Measurements from ENCODE around the gene MAP7D2.

- TF ChIP-seq MXI1 (IDR thresholded peaks at IDR 0.05; ENCODE audit: borderline replicate concordance, low read depth, low read length) (no peak), RCOR1 (IDR thresholded peaks at IDR 0.05; ENCODE audit: insufficient replicate concordance, low read length) (no peak), CHD1 (IDR thresholded peaks at IDR 0.05; ENCODE audit: low read depth, low read length) (no peak), CEBPB (IDR thresholded peaks at IDR 0.05; ENCODE audit: low read depth, low read length) (no peak), RAD21 (IDR thresholded peaks at IDR 0.05; ENCODE audit: low read length) (no peak), SMC3 (IDR thresholded peaks at IDR 0.05; ENCODE audit: low read depth, low read length) (no peak), MAZ (IDR thresholded peaks at IDR 0.05; ENCODE audit: borderline replicate concordance, low read depth, low read length) (no peak), ELK1 (IDR thresholded peaks at IDR 0.05; ENCODE audit: borderline replicate concordance, low read depth, low read length) (no peak), POLR2A (IDR thresholded peaks at IDR 0.05; ENCODE audit: low read depth, low read length) (no peak)
- TF ChIP-seq, protein P1, sequence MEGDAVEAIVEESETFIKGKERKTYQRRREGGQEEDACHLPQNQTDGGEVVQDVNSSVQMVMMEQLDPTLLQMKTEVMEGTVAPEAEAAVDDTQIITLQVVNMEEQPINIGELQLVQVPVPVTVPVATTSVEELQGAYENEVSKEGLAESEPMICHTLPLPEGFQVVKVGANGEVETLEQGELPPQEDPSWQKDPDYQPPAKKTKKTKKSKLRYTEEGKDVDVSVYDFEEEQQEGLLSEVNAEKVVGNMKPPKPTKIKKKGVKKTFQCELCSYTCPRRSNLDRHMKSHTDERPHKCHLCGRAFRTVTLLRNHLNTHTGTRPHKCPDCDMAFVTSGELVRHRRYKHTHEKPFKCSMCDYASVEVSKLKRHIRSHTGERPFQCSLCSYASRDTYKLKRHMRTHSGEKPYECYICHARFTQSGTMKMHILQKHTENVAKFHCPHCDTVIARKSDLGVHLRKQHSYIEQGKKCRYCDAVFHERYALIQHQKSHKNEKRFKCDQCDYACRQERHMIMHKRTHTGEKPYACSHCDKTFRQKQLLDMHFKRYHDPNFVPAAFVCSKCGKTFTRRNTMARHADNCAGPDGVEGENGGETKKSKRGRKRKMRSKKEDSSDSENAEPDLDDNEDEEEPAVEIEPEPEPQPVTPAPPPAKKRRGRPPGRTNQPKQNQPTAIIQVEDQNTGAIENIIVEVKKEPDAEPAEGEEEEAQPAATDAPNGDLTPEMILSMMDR (conservative IDR thresholded peaks at IDR 0.05; ENCODE audit: low read depth, low read length): no peak
- TF ChIP-seq, protein P2, sequence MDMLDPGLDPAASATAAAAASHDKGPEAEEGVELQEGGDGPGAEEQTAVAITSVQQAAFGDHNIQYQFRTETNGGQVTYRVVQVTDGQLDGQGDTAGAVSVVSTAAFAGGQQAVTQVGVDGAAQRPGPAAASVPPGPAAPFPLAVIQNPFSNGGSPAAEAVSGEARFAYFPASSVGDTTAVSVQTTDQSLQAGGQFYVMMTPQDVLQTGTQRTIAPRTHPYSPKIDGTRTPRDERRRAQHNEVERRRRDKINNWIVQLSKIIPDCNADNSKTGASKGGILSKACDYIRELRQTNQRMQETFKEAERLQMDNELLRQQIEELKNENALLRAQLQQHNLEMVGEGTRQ (IDR thresholded peaks at IDR 0.05; ENCODE audit: low read depth, low read length): no peak
Observed at GRCh38 chrX:20140420-20140819, 23.7 kb upstream of the MAP7D2 start.

All from IMR-90 (cell line).